ENCODE results near the gene MRPL23. TPM values are rescaled to one million over a fixed set of nuclear protein-coding genes. Genes with fewer than 3 reads are reported as not detected.

MRPL23 gene
- total RNA-seq, 1 experiment from 2014 or later, result 98.0 TPM

- POLR2A ChIA-PET, result no interaction called here
- peaks cover 20% of the 10 kb centered on the region for H3K27me3 Mint-ChIP-seq (ENCODE audit: insufficient read depth, unreplicated experiment)
- no peak for DNase-seq (ENCODE audit: unreplicated experiment)
Measured at GRCh38 chr11:1926156-1927025, 20.7 kb upstream of the MRPL23 start.

GRCh38 chr11:1927026-1927847, 19.9 kb upstream of the MRPL23 start:
- BruUV-seq (replicated peaks), result no TSS peak
- Mint-ChIP-seq H3K4me3 (ENCODE audit: unreplicated experiment) (no peak overlapping the region), H3K4me1 (ENCODE audit: insufficient read depth, unreplicated experiment) (peaks cover 5% of the 10 kb centered on the region), H3K27me3 (ENCODE audit: insufficient read depth, unreplicated experiment) (peaks cover 20% of the 10 kb centered on the region), H3K27ac (ENCODE audit: low read depth, unreplicated experiment) (no peak overlapping the region), H3K36me3 (ENCODE audit: insufficient read depth, unreplicated experiment) (no peaks in the 10 kb centered on the region), H3K9me3 (ENCODE audit: unreplicated experiment) (no peaks in the 10 kb centered on the region)
- TF ChIP-seq CTCF (IDR thresholded peaks at IDR 0.05; ENCODE audit: unreplicated experiment), result no peak
- no peak for DNase-seq (ENCODE audit: unreplicated experiment)
- CTCF ChIA-PET, result no interaction called here
- intact Hi-C loops (cut with micrococcal nuclease), result no loop called here
- POLR2A ChIA-PET, result no interaction called here

More at GRCh38 chr11:1926156-1927025, 20.7 kb upstream of the MRPL23 start:
- Mint-ChIP-seq H3K36me3 (ENCODE audit: insufficient read depth, unreplicated experiment) (no peaks in the 10 kb centered on the region), H3K4me3 (ENCODE audit: unreplicated experiment) (no peak overlapping the region), H3K27ac (ENCODE audit: low read depth, unreplicated experiment) (no peak overlapping the region), H3K9me3 (ENCODE audit: unreplicated experiment) (no peaks in the 10 kb centered on the region), H3K4me1 (ENCODE audit: insufficient read depth, unreplicated experiment) (peaks cover under 1% of the 10 kb centered on the region)
- TF ChIP-seq CTCF (IDR thresholded peaks at IDR 0.05; ENCODE audit: unreplicated experiment), result no peak
- CTCF ChIA-PET, result no interaction called here
- BruUV-seq (replicated peaks), result no TSS peak
- intact Hi-C loops (cut with micrococcal nuclease), result no loop called here

GRCh38 chr11:1927848-1928469, 19.2 kb upstream of the MRPL23 start:
- peaks cover 27% of the 10 kb centered on the region for H3K27me3 Mint-ChIP-seq (ENCODE audit: insufficient read depth, unreplicated experiment)
- no peak for DNase-seq (ENCODE audit: unreplicated experiment)
- H3K4me1 Mint-ChIP-seq (ENCODE audit: insufficient read depth, unreplicated experiment), result peaks cover 5% of the 10 kb centered on the region
- ChIA-PET POLR2A (no interaction called here), CTCF (no interaction called here)
- H3K9me3 Mint-ChIP-seq (ENCODE audit: unreplicated experiment), result no peaks in the 10 kb centered on the region
- intact Hi-C loops (cut with micrococcal nuclease), result no loop called here
- no peak overlapping the region for H3K4me3 Mint-ChIP-seq (ENCODE audit: unreplicated experiment)
- no peak overlapping the region for H3K27ac Mint-ChIP-seq (ENCODE audit: low read depth, unreplicated experiment)
- no peaks in the 10 kb centered on the region for H3K36me3 Mint-ChIP-seq (ENCODE audit: insufficient read depth, unreplicated experiment)
- no TSS peak for BruUV-seq (replicated peaks)
- no peak for TF ChIP-seq CTCF (IDR thresholded peaks at IDR 0.05; ENCODE audit: unreplicated experiment)

GRCh38 chr11:1928470-1928890, 18.7 kb upstream of the MRPL23 start:
- no peak for DNase-seq (ENCODE audit: unreplicated experiment)
- Mint-ChIP-seq H3K9me3 (ENCODE audit: unreplicated experiment) (no peaks in the 10 kb centered on the region), H3K36me3 (ENCODE audit: insufficient read depth, unreplicated experiment) (no peaks in the 10 kb centered on the region), H3K27ac (ENCODE audit: low read depth, unreplicated experiment) (no peak overlapping the region), H3K4me3 (ENCODE audit: unreplicated experiment) (no peak overlapping the region), H3K4me1 (ENCODE audit: insufficient read depth, unreplicated experiment) (peaks cover 5% of the 10 kb centered on the region), H3K27me3 (ENCODE audit: insufficient read depth, unreplicated experiment) (peaks cover 32% of the 10 kb centered on the region)
- no peak for TF ChIP-seq CTCF (IDR thresholded peaks at IDR 0.05; ENCODE audit: unreplicated experiment)
- CTCF ChIA-PET, result no interaction called here
- intact Hi-C loops (cut with micrococcal nuclease), result no loop called here
- POLR2A ChIA-PET, result no interaction called here
- BruUV-seq (replicated peaks), result no TSS peak
